Activated CD4-positive, alpha-beta T cell treated with anti-CD3 and anti-CD28 coated beads, Interleukin-10, Interleukin-2, amounts not matched to agents 100 ng/mL and 50 ng/mL, durations not matched to agents 16 hours and 8 hours (primary cell): Measurements from ENCODE around the gene RPS14.

ENCODE experiments used
- DNase-seq: peaks from one replicate; pipeline ENCODE4 v3.0.0-alpha.2; 2020

The RPS14 gene

DNA sequence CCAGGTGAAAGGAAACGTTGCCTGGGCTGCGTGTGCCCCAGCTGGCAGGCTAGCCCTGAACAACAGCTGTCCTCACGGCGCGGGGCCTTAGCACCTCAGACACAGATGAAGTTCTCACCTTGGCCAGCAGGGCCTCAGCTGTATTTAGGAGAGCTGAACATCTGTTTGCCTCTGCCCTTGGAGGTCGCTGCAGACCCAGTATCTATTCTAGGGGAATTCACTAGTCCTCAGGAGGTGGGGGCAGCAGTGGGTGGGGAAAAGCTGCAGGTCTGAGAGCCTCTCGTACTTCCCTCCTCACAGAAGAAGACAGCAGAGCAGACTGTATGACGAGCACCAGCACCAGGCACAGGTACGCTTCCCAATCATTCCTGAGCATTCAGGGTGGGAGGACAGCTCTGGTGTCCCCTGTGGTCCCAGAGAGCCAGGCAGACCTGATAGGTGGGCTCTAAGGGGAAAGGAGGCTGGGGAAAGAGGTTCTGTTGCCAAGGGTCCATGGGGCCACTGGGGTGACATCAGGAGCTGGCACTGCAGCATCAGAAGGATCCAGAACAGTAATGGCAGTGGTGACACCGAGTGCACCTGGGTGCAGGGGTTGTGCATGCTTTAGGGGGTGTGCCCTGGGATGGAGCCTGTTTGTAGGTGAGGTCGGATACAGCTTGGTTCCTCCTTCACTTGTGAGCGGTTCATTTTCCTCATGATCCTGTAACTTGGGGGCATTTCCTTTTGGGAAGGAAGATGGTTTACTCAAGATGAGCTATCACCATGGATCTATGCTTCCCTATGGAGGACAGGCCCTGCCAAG is 50.6 kb downstream of the RPS14 start:
- DNase-seq = no peak

DNA sequence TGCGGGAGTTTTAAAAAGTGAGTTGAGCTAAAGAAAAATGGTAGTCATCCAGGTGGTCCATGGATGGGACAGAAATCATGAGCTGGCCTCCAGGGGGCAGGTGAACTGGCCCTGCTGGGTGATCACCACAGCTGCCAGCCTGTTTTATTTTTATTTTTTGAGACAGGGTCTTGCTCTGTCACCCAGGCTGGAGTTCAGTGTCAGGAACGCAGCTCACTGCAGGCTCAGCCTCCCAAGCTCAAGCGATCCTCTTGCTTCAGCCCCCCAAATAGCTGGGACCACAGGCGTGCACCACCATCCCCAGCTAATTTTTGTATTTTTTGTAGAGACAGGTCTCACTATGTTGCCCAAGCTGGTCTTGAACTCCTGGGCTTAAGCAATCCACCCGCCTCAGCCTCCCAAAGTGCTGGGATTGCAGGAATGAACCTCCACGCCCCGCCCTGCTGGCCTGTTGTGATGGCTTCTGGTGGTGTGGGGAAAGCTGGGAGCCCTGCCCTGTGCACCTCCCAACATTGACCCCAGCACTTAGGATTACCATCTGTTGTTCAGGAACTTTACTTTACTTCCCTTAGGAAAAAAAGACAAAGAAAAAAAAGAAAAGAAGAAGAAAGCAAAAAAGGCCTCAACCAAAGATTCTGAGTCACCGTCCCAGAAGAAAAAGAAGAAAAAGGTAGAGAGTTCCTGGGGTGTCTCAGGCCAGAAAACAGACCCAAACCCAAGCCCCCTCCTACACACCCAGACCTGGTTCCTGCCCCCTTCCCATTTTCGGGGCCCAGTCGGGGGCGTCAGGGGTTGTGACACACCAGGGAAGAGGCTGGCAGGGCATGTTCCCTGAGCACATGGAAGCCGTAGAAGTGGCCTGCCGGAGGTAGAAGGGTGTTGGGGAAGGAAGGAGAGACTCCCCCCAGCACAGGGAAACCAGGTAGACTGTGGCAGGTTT is 51.5 kb downstream of the RPS14 start:
- DNase-seq = no peak

DNA sequence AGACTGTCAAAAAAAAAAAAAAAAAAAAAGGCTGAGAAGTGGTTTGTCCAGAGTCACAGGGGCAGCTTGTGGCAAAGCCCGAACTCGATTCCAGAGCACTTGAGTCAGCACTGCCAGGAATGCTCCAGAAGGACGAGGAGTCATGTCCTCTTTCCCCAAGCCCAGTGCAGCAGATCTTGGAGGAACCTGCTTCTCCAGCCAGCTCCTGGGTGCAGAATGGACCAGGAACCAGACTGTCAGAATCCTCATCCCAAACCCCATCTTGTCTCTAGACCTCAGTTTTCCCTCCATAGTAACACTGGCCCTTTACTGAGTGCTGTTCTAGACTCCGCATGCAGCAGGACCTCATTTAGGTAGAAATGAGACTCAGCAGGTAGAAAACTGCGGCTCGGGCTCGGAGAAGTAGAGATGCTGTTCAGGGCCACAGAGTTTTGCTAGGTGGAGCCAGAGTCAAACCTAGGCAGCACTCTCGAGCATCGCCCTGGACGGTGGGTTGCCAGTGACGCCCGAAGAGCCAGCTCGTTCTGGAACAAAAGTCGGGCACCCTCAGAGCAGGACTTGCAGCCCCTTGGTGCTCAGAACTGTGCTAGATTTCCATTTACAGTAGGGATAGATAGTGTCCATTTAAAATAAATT is 52.3 kb downstream of the RPS14 start:
- DNase-seq = no peak

DNA sequence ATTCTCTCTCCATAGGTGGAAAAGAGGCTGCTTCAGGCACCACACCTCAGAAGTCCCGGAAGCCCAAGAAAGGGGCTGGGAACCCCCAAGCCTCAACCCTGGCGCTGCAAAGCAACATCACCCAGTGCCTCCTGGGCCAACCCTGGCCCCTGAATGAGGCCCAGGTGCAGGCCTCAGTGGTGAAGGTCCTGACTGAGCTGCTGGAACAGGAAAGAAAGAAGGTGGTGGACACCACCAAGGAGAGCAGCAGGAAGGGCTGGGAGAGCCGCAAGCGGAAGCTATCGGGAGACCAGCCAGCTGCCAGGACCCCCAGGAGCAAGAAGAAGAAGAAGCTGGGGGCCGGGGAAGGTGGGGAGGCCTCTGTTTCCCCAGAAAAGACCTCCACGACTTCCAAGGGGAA is 53.3 kb downstream of the RPS14 start:
- no peak for DNase-seq

DNA sequence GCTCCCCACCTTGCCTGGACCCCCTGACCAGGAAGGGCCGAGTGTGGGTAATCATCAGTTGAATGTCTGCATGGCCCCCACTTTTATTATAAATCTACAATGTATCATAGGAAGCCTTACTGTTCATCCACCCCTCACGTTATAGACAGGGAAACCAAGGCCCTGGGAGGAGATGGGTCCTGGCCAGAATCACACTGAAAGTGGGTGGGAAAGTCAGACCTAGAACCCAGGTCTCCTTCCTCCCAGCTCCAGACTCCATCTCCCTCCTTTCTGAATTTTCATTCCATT is 53.9 kb downstream of the RPS14 start:
- DNase-seq = no peak

DNA sequence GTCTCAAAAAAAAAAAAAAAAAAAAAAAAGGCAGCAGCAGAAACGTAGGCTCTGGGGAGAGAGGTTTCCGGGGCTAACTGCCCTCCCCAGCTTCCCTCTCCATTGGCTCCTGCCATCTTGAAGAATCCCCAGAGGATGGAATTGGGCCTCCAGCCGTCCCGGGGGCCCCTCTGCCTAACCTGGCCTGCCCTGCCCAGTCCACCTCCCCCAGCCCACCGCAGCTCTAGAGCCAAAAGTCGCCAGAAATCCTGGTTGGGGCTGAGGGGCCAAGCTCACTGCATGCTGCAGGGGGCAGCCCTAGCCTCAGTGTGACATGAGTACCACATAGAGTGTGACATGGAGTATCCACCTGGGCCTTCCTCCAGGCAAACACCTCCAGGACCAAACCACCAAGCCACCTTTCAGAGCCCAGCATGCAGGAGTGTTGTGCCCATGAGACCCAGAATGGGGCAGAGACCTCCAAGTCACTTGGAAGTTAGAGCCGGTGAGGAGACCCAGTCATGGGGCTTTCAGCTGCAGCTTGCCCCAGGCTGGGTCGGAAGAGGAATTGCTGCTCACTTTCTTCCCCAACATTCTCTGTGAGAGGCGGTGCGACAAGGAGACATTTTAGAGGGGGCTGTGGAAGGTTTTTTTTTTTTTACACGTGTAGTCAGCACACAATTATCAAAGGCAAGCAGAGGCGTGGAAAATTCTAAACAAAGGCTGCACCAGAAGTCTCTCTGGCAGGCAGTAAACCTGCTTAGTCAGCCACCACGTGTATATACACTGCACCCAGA is 54.4 kb downstream of the RPS14 start:
- no peak for DNase-seq

DNA sequence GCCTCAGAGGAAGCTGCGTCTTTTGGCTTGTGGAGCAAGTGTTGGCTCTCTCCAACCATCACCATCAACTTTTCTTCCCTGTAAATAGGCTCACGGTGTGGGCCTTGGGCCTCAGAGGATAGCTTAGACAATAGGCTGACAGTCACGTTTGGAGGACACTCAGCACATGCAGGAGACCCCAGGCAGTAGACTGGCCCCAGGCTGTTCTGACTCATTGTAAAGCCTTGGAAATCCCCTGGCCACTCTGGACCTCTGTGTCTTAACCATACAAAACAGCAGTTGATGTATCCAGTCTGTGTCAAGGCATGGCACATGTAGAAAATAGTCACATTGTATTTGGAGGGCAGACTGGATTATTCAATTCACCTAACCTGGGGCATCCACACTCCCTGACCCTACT is 55.4 kb downstream of the RPS14 start:
- no peak for DNase-seq

DNA sequence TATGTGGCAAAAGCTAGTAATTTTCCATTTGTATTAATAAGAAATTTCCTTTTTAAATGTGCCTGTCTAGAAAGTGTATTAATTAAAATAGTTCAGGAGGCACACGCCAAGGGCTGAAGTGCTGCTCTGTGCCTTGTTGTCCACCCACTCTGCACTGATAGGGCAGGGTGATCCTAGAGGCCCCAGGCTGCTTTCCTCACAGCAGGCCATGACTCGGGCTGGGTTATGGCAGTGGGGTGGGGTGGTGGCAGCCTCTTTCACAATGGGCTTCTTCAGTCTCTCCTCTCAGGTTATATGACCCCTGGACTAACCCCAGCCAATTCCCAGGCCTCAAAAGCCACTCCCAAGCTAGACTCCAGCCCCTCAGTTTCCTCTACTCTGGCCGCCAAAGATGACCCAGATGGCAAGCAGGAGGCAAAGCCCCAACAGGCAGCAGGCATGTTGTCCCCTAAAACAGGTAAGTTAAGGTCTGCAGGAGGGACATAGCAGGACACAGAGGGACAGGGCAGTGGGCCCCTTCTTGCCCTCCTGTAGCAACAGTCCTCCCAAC is 56.4 kb downstream of the RPS14 start:
- DNase-seq = no peak

DNA sequence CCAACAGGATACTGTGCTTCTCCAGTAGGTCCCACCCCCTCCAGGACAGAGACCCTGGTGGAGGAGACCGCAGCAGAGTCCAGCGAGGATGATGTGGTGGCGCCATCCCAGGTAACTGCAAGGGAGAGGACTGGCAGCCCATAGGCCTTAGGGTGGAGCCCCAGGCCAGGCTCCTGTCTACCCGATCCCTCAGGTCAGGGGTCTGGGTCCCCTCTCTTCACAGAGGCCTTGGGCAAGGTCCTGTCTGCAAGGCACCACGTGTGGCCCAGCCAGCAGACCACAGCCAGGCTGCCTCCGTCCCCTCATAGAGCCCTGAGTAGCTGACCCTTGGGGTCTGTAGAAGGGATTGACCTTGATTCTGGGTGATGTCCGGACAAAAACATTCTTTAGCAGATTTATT is 56.9 kb downstream of the RPS14 start:
- no peak for DNase-seq
